WTC11 (cell line): ENCODE data around the gene SPTBN4. TPM values are rescaled to one million over a fixed set of nuclear protein-coding genes. Genes with fewer than 3 reads are reported as not detected.

Source experiments
- ATAC-seq: fragments of 200-7000 bp; cut with Tn5 transposase; 2 replicates; pipeline ENCODE4 v1.10.0; 2021; ENCODE audit warnings: mild to moderate bottlenecking, moderate library complexity
- CTCF ChIA-PET: fragments of 300-600 bp; sonication (Branson Sonifier 250); formaldehyde crosslinking; loops from one replicate; lab custom pipeline; 2021; ENCODE audit warnings: antibody characterized with exemption; lab: Charles Lee
- POLR2A ChIA-PET: fragments of 350-600 bp; sonication (Branson Sonifier 250); formaldehyde crosslinking; loops from one replicate; lab custom pipeline; 2021; ENCODE audit warnings: antibody characterized with exemption; lab: Charles Lee
- DNase-seq: peaks from one replicate; pipeline ENCODE4 v3.0.0; 2021; ENCODE audit warnings: low spot score
- H3K27ac Mint-ChIP-seq: 2 replicates; pipeline ENCODE4 v1.8.0; 2021; ENCODE audit warnings: mixed read lengths
- H3K27me3 Mint-ChIP-seq: 2 replicates; pipeline ENCODE4 v1.8.0; 2021; ENCODE audit warnings: low read depth, mild to moderate bottlenecking, moderate library complexity, mixed read lengths
- H3K36me3 Mint-ChIP-seq: 2 replicates; pipeline ENCODE4 v1.8.0; 2021; ENCODE audit warnings: mixed read lengths
- H3K4me1 Mint-ChIP-seq: 2 replicates; pipeline ENCODE4 v1.8.0; 2022; ENCODE audit warnings: mixed read lengths
- H3K4me3 Mint-ChIP-seq: 2 replicates; pipeline ENCODE4 v1.8.0; 2021; ENCODE audit warnings: mild to moderate bottlenecking, moderate library complexity, mixed read lengths
- H3K9me3 Mint-ChIP-seq: 2 replicates; pipeline ENCODE4 v1.8.0; 2021; ENCODE audit warnings: mixed read lengths
- ATF6 ChIP-seq: sonication (generic); formaldehyde crosslinking; IDR thresholded peaks from 2 replicates; pipeline ENCODE4 v1.8.1; 2023; ENCODE audit warnings: mild to moderate bottlenecking, missing genetic modification reagents
- CBFB ChIP-seq: sonication (generic); formaldehyde crosslinking; IDR thresholded peaks from 2 replicates; pipeline ENCODE4 v1.8.1; 2022; ENCODE audit warnings: mild to moderate bottlenecking, low read depth, missing genetic modification reagents
- E2F1 ChIP-seq: sonication (generic); formaldehyde crosslinking; IDR thresholded peaks from 2 replicates; pipeline ENCODE4 v1.8.0; 2022; ENCODE audit warnings: mild to moderate bottlenecking, missing genetic modification reagents
- E2F4 ChIP-seq: sonication (generic); formaldehyde crosslinking; IDR thresholded peaks from 2 replicates; pipeline ENCODE4 v1.8.1; 2022; ENCODE audit warnings: low read depth, mild to moderate bottlenecking, moderate library complexity, missing genetic modification reagents, borderline replicate concordance
- ELF4 ChIP-seq: sonication (generic); formaldehyde crosslinking; IDR thresholded peaks from 2 replicates; pipeline ENCODE4 v1.8.1; 2022; ENCODE audit warnings: low read depth, mild to moderate bottlenecking, moderate library complexity, missing genetic modification reagents
- FOXP1 ChIP-seq: sonication (generic); formaldehyde crosslinking; IDR thresholded peaks from 2 replicates; pipeline ENCODE4 v1.8.0; 2022; ENCODE audit warnings: missing genetic modification reagents, mild to moderate bottlenecking, moderate library complexity, borderline replicate concordance
- FOXP4 ChIP-seq: sonication (generic); formaldehyde crosslinking; IDR thresholded peaks from 2 replicates; pipeline ENCODE4 v1.8.0; 2022; ENCODE audit warnings: mild to moderate bottlenecking, missing genetic modification reagents
- RELA ChIP-seq: sonication (generic); formaldehyde crosslinking; IDR thresholded peaks from 2 replicates; pipeline ENCODE4 v1.8.1; 2022; ENCODE audit warnings: missing genetic modification reagents, mild to moderate bottlenecking, borderline replicate concordance
- ZNF263 ChIP-seq: sonication (generic); formaldehyde crosslinking; IDR thresholded peaks from 2 replicates; pipeline ENCODE4 v1.8.1; 2022; ENCODE audit warnings: low read depth, mild to moderate bottlenecking, moderate library complexity, missing genetic modification reagents
- ZNF396 ChIP-seq: fragments of 250-450 bp; sonication (Bioruptor Pico); IDR thresholded peaks from 2 replicates; pipeline ENCODE4 v1.8.0; 2021; ENCODE audit warnings: mild to moderate bottlenecking, moderate library complexity, borderline replicate concordance
- ZNF423 ChIP-seq: fragments of 250-450 bp; sonication (Bioruptor Pico); IDR thresholded peaks from 2 replicates; pipeline ENCODE4 v2.1.2; 2022; ENCODE audit warnings: mild to moderate bottlenecking, moderate library complexity
- total RNA-seq: library from RNA; stranded (reverse); gene quantifications from 3 replicates; pipeline ENCODE4 v1.2.3, GENCODE V29; 2021
- TF ChIP-seq, protein P1 (sequence below): sonication (generic); formaldehyde crosslinking; IDR thresholded peaks from 2 replicates; pipeline ENCODE4 v1.8.1; 2023; ENCODE audit warnings: mild to moderate bottlenecking, missing genetic modification reagents
- TF ChIP-seq, protein P2 (sequence below): sonication (generic); formaldehyde crosslinking; IDR thresholded peaks from 2 replicates; pipeline ENCODE4 v1.8.1; 2022; ENCODE audit warnings: mild to moderate bottlenecking, moderate library complexity, missing genetic modification reagents
- TF ChIP-seq, protein P3 (sequence below): sonication (generic); formaldehyde crosslinking; IDR thresholded peaks from 2 replicates; pipeline ENCODE4 v1.8.1; 2023; ENCODE audit warnings: mild to moderate bottlenecking, missing genetic modification reagents, borderline replicate concordance

Gene SPTBN4
- total RNA-seq, 1 experiment from 2014 or later = 2.8 TPM

- DNase-seq (no peak), ATAC-seq (no peak)
- peaks cover 8% of the 10 kb centered on the region for H3K9me3 Mint-ChIP-seq
- TF ChIP-seq, protein P1, sequence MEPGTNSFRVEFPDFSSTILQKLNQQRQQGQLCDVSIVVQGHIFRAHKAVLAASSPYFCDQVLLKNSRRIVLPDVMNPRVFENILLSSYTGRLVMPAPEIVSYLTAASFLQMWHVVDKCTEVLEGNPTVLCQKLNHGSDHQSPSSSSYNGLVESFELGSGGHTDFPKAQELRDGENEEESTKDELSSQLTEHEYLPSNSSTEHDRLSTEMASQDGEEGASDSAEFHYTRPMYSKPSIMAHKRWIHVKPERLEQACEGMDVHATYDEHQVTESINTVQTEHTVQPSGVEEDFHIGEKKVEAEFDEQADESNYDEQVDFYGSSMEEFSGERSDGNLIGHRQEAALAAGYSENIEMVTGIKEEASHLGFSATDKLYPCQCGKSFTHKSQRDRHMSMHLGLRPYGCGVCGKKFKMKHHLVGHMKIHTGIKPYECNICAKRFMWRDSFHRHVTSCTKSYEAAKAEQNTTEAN (CRISPR knock-in tag) = no peak
- TF ChIP-seq E2F1 (CRISPR knock-in tag) = no peak
- TF ChIP-seq, protein P2, sequence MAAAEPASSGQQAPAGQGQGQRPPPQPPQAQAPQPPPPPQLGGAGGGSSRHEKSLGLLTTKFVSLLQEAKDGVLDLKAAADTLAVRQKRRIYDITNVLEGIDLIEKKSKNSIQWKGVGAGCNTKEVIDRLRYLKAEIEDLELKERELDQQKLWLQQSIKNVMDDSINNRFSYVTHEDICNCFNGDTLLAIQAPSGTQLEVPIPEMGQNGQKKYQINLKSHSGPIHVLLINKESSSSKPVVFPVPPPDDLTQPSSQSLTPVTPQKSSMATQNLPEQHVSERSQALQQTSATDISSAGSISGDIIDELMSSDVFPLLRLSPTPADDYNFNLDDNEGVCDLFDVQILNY (CRISPR knock-in tag) = no peak
- no peak for TF ChIP-seq ATF6 (CRISPR knock-in tag)
- peaks cover 14% of the 10 kb centered on the region for H3K27me3 Mint-ChIP-seq
- no peak overlapping the region for H3K4me3 Mint-ChIP-seq
- ChIA-PET POLR2A (interaction anchor here (0.5 kb wide), 1 partner anchor 46 kb away, joined by 4 read pairs; no protein-coding TSS in a partner anchor), CTCF (interaction anchor here (0.6 to 1.4 kb wide), 3 partner anchors 11 to 113 kb away, joined by 3 to 5 read pairs (median 3); no protein-coding TSS in a partner anchor)
- peaks cover 11% of the 10 kb centered on the region for H3K4me1 Mint-ChIP-seq
- no peak overlapping the region for H3K27ac Mint-ChIP-seq
- H3K36me3 Mint-ChIP-seq = no peaks in the 10 kb centered on the region
Measured at GRCh38 chr19:40534148-40534547, 67.3 kb downstream of the SPTBN4 start.

GRCh38 chr19:40539070-40539469, 72.3 kb downstream of the SPTBN4 start:
- H3K27ac Mint-ChIP-seq = no peak overlapping the region
- TF ChIP-seq FOXP1 (CRISPR knock-in tag) = no peak
- TF ChIP-seq ZNF396 (CRISPR knock-in tag) = no peak
- peaks cover 14% of the 10 kb centered on the region for H3K27me3 Mint-ChIP-seq
- ATAC-seq = no peak; the same call in 1 of the 2 replicates
- H3K4me1 Mint-ChIP-seq = no peaks in the 10 kb centered on the region
- DNase-seq = no peak
- H3K36me3 Mint-ChIP-seq = no peaks in the 10 kb centered on the region
- CTCF ChIA-PET = interaction anchor here (0.9 to 4.3 kb wide), 6 partner anchors 10 to 95 kb away, joined by 3 to 33 read pairs (median 7); no protein-coding TSS in a partner anchor
- POLR2A ChIA-PET = interaction anchor here (0.5 kb wide), 1 partner anchor 9 kb away, joined by 3 read pairs; no protein-coding TSS in a partner anchor
- H3K4me3 Mint-ChIP-seq = no peak overlapping the region
- peaks cover 5% of the 10 kb centered on the region for H3K9me3 Mint-ChIP-seq

GRCh38 chr19:40542202-40542859, 75.5 kb downstream of the SPTBN4 start:
- ATAC-seq (no peak), DNase-seq (no peak)
- Mint-ChIP-seq H3K9me3 (peaks cover 7% of the 10 kb centered on the region), H3K27ac (no peak overlapping the region), H3K4me1 (no peaks in the 10 kb centered on the region), H3K27me3 (peaks cover 31% of the 10 kb centered on the region), H3K36me3 (peaks cover 2% of the 10 kb centered on the region; the same call in 1 of the 2 replicates), H3K4me3 (no peak overlapping the region)
- ChIA-PET CTCF (interaction anchor here (0.6 to 4.3 kb wide), 16 partner anchors 10 to 1149 kb away, joined by 3 to 43 read pairs (median 11); partner anchors contain the start of genes BLVRB and LTBP4), POLR2A (interaction anchor here (0.5 to 0.6 kb wide), 2 partner anchors 28 to 1328 kb away, joined by 3 to 4 read pairs; no protein-coding TSS in a partner anchor)
- TF ChIP-seq CBFB (CRISPR knock-in tag) = no peak
- no peak for TF ChIP-seq ELF4 (CRISPR knock-in tag)
- no peak for TF ChIP-seq ZNF263 (CRISPR knock-in tag)
- TF ChIP-seq RELA (CRISPR knock-in tag) = no peak
- TF ChIP-seq, protein P3, sequence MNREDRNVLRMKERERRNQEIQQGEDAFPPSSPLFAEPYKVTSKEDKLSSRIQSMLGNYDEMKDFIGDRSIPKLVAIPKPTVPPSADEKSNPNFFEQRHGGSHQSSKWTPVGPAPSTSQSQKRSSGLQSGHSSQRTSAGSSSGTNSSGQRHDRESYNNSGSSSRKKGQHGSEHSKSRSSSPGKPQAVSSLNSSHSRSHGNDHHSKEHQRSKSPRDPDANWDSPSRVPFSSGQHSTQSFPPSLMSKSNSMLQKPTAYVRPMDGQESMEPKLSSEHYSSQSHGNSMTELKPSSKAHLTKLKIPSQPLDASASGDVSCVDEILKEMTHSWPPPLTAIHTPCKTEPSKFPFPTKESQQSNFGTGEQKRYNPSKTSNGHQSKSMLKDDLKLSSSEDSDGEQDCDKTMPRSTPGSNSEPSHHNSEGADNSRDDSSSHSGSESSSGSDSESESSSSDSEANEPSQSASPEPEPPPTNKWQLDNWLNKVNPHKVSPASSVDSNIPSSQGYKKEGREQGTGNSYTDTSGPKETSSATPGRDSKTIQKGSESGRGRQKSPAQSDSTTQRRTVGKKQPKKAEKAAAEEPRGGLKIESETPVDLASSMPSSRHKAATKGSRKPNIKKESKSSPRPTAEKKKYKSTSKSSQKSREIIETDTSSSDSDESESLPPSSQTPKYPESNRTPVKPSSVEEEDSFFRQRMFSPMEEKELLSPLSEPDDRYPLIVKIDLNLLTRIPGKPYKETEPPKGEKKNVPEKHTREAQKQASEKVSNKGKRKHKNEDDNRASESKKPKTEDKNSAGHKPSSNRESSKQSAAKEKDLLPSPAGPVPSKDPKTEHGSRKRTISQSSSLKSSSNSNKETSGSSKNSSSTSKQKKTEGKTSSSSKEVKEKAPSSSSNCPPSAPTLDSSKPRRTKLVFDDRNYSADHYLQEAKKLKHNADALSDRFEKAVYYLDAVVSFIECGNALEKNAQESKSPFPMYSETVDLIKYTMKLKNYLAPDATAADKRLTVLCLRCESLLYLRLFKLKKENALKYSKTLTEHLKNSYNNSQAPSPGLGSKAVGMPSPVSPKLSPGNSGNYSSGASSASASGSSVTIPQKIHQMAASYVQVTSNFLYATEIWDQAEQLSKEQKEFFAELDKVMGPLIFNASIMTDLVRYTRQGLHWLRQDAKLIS = no peak
- no peak for TF ChIP-seq ZNF423 (CRISPR knock-in tag)
- TF ChIP-seq, protein P1 (CRISPR knock-in tag) = no peak
- no peak for TF ChIP-seq FOXP4 (CRISPR knock-in tag)
- no peak for TF ChIP-seq E2F4
